Body of pancreas (tissue), 4 donors: ENCODE results near the gene FARS2.

Source experiments
- CTCF ChIP-seq, 7 experiments: fragments of 450-650 bp in 4 of 7; fragments of 200-600 bp in 3 of 7; sonication (generic) in 3 of 7; IDR thresholded peaks; one replicate each; pipeline ENCODE4 v1.5.1; 2016 to 2019; ENCODE audit warnings: antibody characterized with exemption in 7 of 7
- POLR2A ChIP-seq, 3 donors: fragments of 450-650 bp; IDR thresholded peaks; one replicate each; pipeline ENCODE4 v1.6.1; 2016; ENCODE audit warnings: antibody characterized with exemption in 3 of 3, mild to moderate bottlenecking in 2 of 3

GRCh38 chr6:5764401-5764955 is 503.2 kb downstream of the FARS2 start:
- no peak for TF ChIP-seq POLR2A (IDR thresholded peaks at IDR 0.05)
- no peak for TF ChIP-seq CTCF (IDR thresholded peaks at IDR 0.05)
